Transverse colon (tissue), 4 donors: ENCODE data around the gene PUSL1.

ENCODE experiments used
- POLR2A ChIP-seq: fragments of 450-650 bp; IDR thresholded peaks from one replicate; pipeline ENCODE4 v1.6.1; 2016; ENCODE audit warnings: antibody characterized with exemption, mild to moderate bottlenecking, moderate library complexity
- POLR2AphosphoS5 ChIP-seq, 3 donors: sonication (generic); formaldehyde crosslinking; IDR thresholded peaks; one replicate each; pipeline ENCODE4 v1.6.1; 2016; ENCODE audit warnings: antibody characterized with exemption in 3 of 3
- TF ChIP-seq, protein P1 (sequence below), 5 experiments: fragments of 200-600 bp in 3 of 5; fragments of 450-650 bp in 2 of 5; sonication (generic) in 3 of 5; IDR thresholded peaks; 1 replicate in 2 of 5; 2 replicates in 3 of 5; pipeline ENCODE4 v1.5.1; 2016 to 2017; ENCODE audit warnings: antibody characterized with exemption in 5 of 5, inconsistent platforms in 3 of 5, mild to moderate bottlenecking in 2 of 5, moderate library complexity in 1 of 5

DNA sequence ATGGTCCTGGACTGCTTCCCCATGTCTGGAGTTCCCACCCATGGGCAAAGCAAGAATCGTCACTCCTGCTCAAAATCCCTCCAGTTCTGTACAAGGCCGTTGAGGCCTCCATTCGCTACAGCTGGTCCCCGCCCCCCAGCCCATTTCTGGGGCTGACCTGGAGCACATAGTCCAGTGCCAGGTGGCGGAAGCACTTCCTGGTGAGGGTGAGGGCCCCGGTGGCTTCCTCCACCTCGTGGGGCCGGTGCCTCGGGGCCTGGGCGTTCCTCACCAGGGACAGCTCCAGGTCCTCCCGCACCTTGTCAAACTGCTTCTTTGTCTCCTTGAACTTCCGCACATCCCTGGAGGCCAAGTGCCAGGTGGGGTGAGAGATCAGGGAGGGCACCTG, 8.1 kb upstream of the PUSL1 start:
- TF ChIP-seq, protein P1, sequence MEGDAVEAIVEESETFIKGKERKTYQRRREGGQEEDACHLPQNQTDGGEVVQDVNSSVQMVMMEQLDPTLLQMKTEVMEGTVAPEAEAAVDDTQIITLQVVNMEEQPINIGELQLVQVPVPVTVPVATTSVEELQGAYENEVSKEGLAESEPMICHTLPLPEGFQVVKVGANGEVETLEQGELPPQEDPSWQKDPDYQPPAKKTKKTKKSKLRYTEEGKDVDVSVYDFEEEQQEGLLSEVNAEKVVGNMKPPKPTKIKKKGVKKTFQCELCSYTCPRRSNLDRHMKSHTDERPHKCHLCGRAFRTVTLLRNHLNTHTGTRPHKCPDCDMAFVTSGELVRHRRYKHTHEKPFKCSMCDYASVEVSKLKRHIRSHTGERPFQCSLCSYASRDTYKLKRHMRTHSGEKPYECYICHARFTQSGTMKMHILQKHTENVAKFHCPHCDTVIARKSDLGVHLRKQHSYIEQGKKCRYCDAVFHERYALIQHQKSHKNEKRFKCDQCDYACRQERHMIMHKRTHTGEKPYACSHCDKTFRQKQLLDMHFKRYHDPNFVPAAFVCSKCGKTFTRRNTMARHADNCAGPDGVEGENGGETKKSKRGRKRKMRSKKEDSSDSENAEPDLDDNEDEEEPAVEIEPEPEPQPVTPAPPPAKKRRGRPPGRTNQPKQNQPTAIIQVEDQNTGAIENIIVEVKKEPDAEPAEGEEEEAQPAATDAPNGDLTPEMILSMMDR (IDR thresholded peaks at IDR 0.05): no peak
- TF ChIP-seq POLR2A (no peak), POLR2AphosphoS5 (IDR thresholded peaks at IDR 0.05) (no peak)
